Activated CD8-positive, alpha-beta T cell treated with anti-CD3 and anti-CD28 coated beads for 36 hours (primary cell): ENCODE data around the gene PPP1R16B. TPM values are rescaled to one million over a fixed set of nuclear protein-coding genes. Genes with fewer than 3 reads are reported as not detected.
"Not testable (repeated sequence)": the region's sequence is repeated elsewhere in the genome, so short reads cannot be mapped to it uniquely, and the experiment has no call there.

Experiments
- ATAC-seq: fragments of 200-7000 bp; cut with Tn5 transposase; one replicate; pipeline ENCODE4 v1.10.0; 2021; ENCODE audit warnings: mild to moderate bottlenecking, moderate library complexity
- CTCF ChIA-PET: fragments of 350-600 bp; sonication (Branson Sonifier 250); formaldehyde crosslinking; loops from one replicate; lab custom pipeline; 2021; ENCODE audit warnings: antibody characterized with exemption; lab: Charles Lee
- POLR2A ChIA-PET: fragments of 350-600 bp; sonication (Branson Sonifier 250); formaldehyde crosslinking; loops from one replicate; lab custom pipeline; 2021; ENCODE audit warnings: antibody characterized with exemption; lab: Charles Lee
- DNase-seq: peaks from one replicate; pipeline ENCODE4 v3.0.0-alpha.2; 2020
- H3K27ac Mint-ChIP-seq: one replicate; pipeline ENCODE4 v1.8.0; 2021; ENCODE audit warnings: mild to moderate bottlenecking, mixed read lengths
- H3K27me3 Mint-ChIP-seq: one replicate; pipeline ENCODE4 v1.8.0; 2021; ENCODE audit warnings: mixed read lengths
- H3K36me3 Mint-ChIP-seq: one replicate; pipeline ENCODE4 v1.8.0; 2021; ENCODE audit warnings: low read depth, mixed read lengths
- H3K4me1 Mint-ChIP-seq: one replicate; pipeline ENCODE4 v1.8.0; 2021; ENCODE audit warnings: low read depth, mixed read lengths
- H3K4me3 Mint-ChIP-seq: one replicate; pipeline ENCODE4 v1.8.0; 2021; ENCODE audit warnings: mild to moderate bottlenecking, moderate library complexity, mixed read lengths
- H3K9me3 Mint-ChIP-seq: one replicate; pipeline ENCODE4 v1.8.0; 2021; ENCODE audit warnings: mixed read lengths
- intact Hi-C: fragments of 100-400 bp; cut with micrococcal nuclease; formaldehyde crosslinking; loops from one replicate; pipeline ENCODE4 v1.10.0; 2022
- total RNA-seq, 2 experiments: library from RNA; stranded (reverse); gene quantifications; one replicate each; pipeline ENCODE4 v1.2.3, GENCODE V29; 2021
- TF ChIP-seq, protein P1 (sequence below): fragments of 200-600 bp; IDR thresholded peaks from one replicate; pipeline ENCODE4 v1.8.0; 2022; ENCODE audit warnings: antibody characterized with exemption, mild to moderate bottlenecking

PPP1R16B gene
- total RNA-seq, 2 experiments from 2014 or later, result 74.9 to 81.4 TPM

DNA sequence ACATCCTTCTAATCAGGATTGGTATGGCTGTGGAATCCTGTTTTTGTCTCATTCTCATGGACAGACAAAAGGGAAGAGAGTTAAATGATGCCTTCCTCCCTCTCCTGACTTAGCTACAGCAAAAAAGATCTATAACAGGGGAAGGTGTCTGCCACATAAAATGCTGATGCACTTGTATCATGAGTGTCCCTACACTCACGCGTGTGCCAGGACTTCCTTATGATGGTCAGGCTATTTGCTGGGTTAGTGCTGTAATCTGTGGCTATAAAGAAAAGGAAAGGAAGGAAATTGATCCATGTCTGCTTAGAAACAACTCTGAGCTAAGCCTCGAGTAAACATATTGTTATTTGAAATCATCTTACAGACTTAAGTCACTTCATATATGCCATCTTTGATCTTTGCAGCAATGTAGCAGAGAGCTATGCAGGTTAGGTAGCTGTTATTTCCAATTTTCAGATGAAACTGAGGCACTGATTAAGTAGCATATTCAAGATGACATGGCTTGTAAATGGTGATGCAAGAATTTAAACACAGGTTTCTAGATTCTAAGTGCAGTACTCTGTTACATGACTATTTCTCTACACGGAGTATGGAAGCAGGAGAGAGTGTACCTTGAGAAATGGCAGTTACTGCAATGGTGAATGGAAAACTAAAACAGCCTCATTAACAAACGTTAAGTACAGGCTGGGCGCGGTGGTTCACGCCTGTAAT lies 148.3 kb downstream of the PPP1R16B start:
- TF ChIP-seq, protein P1, sequence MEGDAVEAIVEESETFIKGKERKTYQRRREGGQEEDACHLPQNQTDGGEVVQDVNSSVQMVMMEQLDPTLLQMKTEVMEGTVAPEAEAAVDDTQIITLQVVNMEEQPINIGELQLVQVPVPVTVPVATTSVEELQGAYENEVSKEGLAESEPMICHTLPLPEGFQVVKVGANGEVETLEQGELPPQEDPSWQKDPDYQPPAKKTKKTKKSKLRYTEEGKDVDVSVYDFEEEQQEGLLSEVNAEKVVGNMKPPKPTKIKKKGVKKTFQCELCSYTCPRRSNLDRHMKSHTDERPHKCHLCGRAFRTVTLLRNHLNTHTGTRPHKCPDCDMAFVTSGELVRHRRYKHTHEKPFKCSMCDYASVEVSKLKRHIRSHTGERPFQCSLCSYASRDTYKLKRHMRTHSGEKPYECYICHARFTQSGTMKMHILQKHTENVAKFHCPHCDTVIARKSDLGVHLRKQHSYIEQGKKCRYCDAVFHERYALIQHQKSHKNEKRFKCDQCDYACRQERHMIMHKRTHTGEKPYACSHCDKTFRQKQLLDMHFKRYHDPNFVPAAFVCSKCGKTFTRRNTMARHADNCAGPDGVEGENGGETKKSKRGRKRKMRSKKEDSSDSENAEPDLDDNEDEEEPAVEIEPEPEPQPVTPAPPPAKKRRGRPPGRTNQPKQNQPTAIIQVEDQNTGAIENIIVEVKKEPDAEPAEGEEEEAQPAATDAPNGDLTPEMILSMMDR, result no peak
- Mint-ChIP-seq H3K4me1 (no peaks in the 10 kb centered on the region), H3K36me3 (peaks cover 31% of the 10 kb centered on the region), H3K27ac (no peak overlapping the region), H3K27me3 (no peaks in the 10 kb centered on the region), H3K9me3 (no peaks in the 10 kb centered on the region), H3K4me3 (no peak overlapping the region)
- ChIA-PET CTCF (interaction anchor here (1.1 kb wide), 1 partner anchor 95 kb away, joined by 3 read pairs; no protein-coding TSS in a partner anchor), POLR2A (interaction anchor here (1.5 kb wide), 1 partner anchor 9 kb away, joined by 6 read pairs; the partner anchor contains the start of gene DHX35)
- intact Hi-C loops, result no loop called here
- DNase-seq (no peak), ATAC-seq (no peak)

DNA sequence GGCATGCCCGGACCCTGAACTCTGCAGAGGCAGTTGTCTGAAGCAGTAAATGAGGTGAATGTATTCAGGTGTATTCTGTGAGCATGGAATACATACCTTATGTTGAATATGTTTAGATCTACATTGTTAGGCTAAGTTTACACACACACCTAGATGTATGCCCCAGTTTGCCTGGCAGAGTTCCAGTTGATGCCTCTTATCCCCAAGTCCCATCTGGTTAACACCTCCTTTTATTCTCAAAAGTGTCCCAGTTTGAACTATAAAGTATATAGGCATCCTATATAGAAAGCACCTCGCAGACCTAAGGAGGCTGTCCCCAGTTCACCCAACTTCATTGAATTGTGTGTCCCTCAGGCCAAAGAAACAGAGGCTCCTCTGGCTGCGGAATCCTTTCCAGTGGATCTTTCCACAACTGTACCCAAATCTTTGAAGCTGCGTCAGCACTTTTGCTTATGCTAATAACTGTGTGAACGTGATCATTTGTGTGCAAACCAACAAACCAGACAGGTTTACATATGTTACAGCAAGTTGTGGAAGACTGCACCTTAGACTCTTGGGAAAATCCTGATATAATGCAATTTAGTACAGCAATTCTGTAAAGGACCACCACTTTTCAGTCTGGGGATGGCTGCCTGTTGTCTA lies 151.9 kb downstream of the PPP1R16B start:
- H3K27ac Mint-ChIP-seq, result no peak overlapping the region
- no peak overlapping the region for H3K4me3 Mint-ChIP-seq
- TF ChIP-seq, protein P1, result no peak
- no peaks in the 10 kb centered on the region for H3K27me3 Mint-ChIP-seq
- H3K9me3 Mint-ChIP-seq, result no peaks in the 10 kb centered on the region
- peaks cover 7% of the 10 kb centered on the region for H3K36me3 Mint-ChIP-seq
- DNase-seq (no peak), ATAC-seq (no peak)
- intact Hi-C loops, result no loop called here
- CTCF ChIA-PET, result interaction anchor here (1.9 kb wide), 1 partner anchor 92 kb away, joined by 12 read pairs; no protein-coding TSS in a partner anchor
- POLR2A ChIA-PET, result interaction anchor here (1.0 kb wide), 1 partner anchor 552 kb away, joined by 3 read pairs; no protein-coding TSS in a partner anchor
- peaks cover 7% of the 10 kb centered on the region for H3K4me1 Mint-ChIP-seq

DNA sequence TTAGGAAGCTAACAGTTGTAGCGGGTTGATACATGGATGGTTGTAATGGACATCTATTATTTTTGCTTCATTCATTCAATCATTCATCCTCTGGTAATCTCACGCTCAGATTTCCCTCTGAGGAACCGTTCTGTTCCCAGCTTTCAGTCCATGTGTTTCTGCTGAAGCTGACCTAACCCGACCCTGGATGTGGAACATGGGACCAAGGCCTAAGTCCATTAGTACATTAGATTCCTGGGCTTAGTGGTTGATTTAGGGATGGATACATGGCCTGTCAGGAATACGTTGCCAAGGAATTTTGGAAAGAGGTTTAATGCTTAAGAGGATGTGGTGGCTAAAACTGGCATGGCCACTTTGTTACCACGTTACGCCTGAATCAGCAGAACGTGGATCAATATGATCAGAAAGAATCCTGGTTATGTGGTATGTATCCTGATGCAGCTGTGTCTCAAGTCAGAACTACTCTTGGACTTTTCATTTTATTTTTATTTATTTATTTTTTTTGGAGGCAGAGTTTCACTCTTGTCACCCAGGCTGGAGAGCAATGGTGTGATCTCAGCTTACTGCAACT lies 152.5 kb downstream of the PPP1R16B start:
- TF ChIP-seq, protein P1, result no peak
- no peak overlapping the region for H3K4me3 Mint-ChIP-seq
- H3K36me3 Mint-ChIP-seq, result peaks cover 5% of the 10 kb centered on the region
- DNase-seq (no peak), ATAC-seq (no peak)
- peaks cover 7% of the 10 kb centered on the region for H3K4me1 Mint-ChIP-seq
- ChIA-PET CTCF (interaction anchor here (1.9 kb wide), 1 partner anchor 91 kb away, joined by 12 read pairs; no protein-coding TSS in a partner anchor), POLR2A (no interaction called here)
- intact Hi-C loops, result no loop called here
- no peak overlapping the region for H3K27ac Mint-ChIP-seq
- H3K9me3 Mint-ChIP-seq, result no peaks in the 10 kb centered on the region
- H3K27me3 Mint-ChIP-seq, result no peaks in the 10 kb centered on the region

DNA sequence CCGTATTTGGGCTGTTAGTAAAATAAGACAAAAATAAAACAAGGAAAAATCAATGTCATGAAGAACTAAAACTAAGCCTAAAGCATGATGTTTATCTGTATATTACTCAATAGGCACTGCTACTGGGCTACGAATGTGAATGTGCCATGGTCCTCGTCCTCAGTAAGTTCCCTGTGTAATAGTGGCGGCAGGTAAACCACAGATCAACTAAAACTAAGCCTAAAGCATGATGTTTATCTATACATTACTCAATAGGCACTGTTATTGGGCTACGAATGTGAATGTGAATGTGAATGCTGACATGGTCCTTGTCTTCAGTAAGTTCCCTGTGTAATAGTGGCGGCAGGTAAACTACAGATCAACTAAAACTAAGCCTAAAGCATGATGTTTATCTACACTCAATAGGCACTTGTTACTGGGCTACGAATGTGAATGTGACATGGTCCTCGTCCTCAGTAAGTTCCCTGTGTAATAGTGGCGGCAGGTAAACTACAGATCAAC lies 154.7 kb downstream of the PPP1R16B start:
- ChIA-PET CTCF (interaction anchor here (1.3 to 3.3 kb wide), 4 partner anchors 19 to 89 kb away, joined by 3 to 30 read pairs (median 4); no protein-coding TSS in a partner anchor), POLR2A (interaction anchor here (3.2 kb wide), 1 partner anchor 34 kb away, joined by 20 read pairs; the partner anchor contains the start of gene FAM83D)
- ATAC-seq, DNase-seq, H3K27me3 Mint-ChIP-seq, H3K9me3 Mint-ChIP-seq, H3K36me3 Mint-ChIP-seq, H3K27ac Mint-ChIP-seq, H3K4me3 Mint-ChIP-seq, intact Hi-C loops: not testable (repeated sequence)
- peaks cover 20% of the 10 kb centered on the region for H3K4me1 Mint-ChIP-seq

DNA sequence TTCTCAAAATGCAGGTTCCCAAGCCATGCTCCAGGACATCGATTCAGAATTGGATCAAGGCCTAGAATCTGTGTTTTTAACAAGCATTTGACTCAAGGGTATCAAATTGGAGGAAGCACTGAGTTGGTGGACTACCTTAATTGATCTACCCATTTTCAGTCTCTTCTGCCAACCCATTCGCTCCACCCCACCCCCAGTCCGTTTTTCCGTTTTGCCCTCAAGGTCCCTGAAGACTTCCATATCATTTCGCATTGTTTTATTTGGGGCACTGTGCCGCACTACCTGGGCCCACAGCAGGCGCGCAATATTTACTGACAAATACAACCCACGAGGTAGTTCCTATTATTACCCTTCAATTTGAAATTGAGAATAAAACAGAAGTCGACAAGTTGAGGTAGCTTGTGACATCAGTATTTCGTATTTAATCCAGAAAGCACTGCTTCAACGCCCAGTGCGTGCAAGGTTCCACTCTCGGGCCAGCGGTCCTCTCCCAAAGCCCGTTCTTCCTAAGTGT lies 156.1 kb downstream of the PPP1R16B start:
- H3K27ac Mint-ChIP-seq, result peak overlapping the region; percentile 93
- no peaks in the 10 kb centered on the region for H3K9me3 Mint-ChIP-seq
- no peaks in the 10 kb centered on the region for H3K27me3 Mint-ChIP-seq
- DNase-seq (peak; percentile 56), ATAC-seq (no peak)
- POLR2A ChIA-PET, result interaction anchor here (0.6 to 3.2 kb wide), 15 partner anchors 12 to 118 kb away, joined by 3 to 20 read pairs (median 3); partner anchors contain the start of gene FAM83D
- H3K36me3 Mint-ChIP-seq, result peaks cover 7% of the 10 kb centered on the region
- H3K4me3 Mint-ChIP-seq, result peak overlapping the region; percentile 87
- peaks cover 20% of the 10 kb centered on the region for H3K4me1 Mint-ChIP-seq
- CTCF ChIA-PET, result interaction anchor here (0.6 to 3.3 kb wide), 17 partner anchors 19 to 209 kb away, joined by 3 to 30 read pairs (median 5); partner anchors contain the start of gene FAM83D
- TF ChIP-seq, protein P1, result no peak
- intact Hi-C loops, result no loop called here
